HepG2 (cell line): ENCODE data around the gene ATP7B. TPM values are rescaled to one million over a fixed set of nuclear protein-coding genes. Genes with fewer than 3 reads are reported as not detected.

Experiments
- ARNT2 ChIP-seq: sonication (generic); formaldehyde crosslinking; IDR thresholded peaks from 2 replicates; pipeline ENCODE4 v1.8.0; 2022; ENCODE audit warnings: mild to moderate bottlenecking, low read depth, missing genetic modification reagents, moderate library complexity
- ATF1 ChIP-seq: IDR thresholded peaks from 2 replicates; pipeline ENCODE4 v1.6.1; 2016; ENCODE audit warnings: mild to moderate bottlenecking, control low read depth
- CBX1 ChIP-seq: IDR thresholded peaks from one replicate; pipeline ENCODE4 v1.6.1; 2016; ENCODE audit warnings: antibody characterized with exemption, low read depth
- DNMT1 ChIP-seq: sonication (generic); formaldehyde crosslinking; IDR thresholded peaks from 2 replicates; pipeline ENCODE4 v1.5.1; 2020; ENCODE audit warnings: mild to moderate bottlenecking, missing genetic modification reagents
- FOXK2 ChIP-seq: fragments of 450-650 bp; IDR thresholded peaks from 2 replicates; pipeline ENCODE4 v1.6.1; 2016
- KDM5B ChIP-seq: sonication (generic); formaldehyde crosslinking; IDR thresholded peaks from 2 replicates; pipeline ENCODE4 v1.4.0; 2020; ENCODE audit warnings: missing genetic modification reagents, mild to moderate bottlenecking, borderline replicate concordance
- MAZ ChIP-seq, 2 experiments: sonication (generic) in 1 of 2; formaldehyde crosslinking in 1 of 2; IDR thresholded peaks; 2 replicates each; pipeline versions ENCODE4 v1.5.0 to v1.6.1; 2012 to 2020; ENCODE audit warnings: low read depth in 2 of 2, mild to moderate bottlenecking in 2 of 2, borderline replicate concordance in 1 of 2, improper control_type of control experiment in 1 of 2, low read length in 1 of 2, missing genetic modification reagents in 1 of 2, moderate library complexity in 1 of 2
- NR2F1 ChIP-seq, 2 experiments: fragments of 450-650 bp in 1 of 2; formaldehyde crosslinking in 1 of 2; IDR thresholded peaks; 2 replicates each; pipeline versions ENCODE4 v1.5.0 to v1.6.1; 2016 to 2020; ENCODE audit warnings: mild to moderate bottlenecking in 1 of 2, missing compliant biosample characterization in 1 of 2, missing genetic modification reagents in 1 of 2, moderate library complexity in 1 of 2
- POLR2AphosphoS5 ChIP-seq: IDR thresholded peaks from 2 replicates; pipeline ENCODE4 v1.6.1; 2012; ENCODE audit warnings: low read depth, low read length
- RFX1 ChIP-seq: fragments of 450-650 bp; IDR thresholded peaks from 2 replicates; pipeline ENCODE4 v1.6.1; 2017
- SRF ChIP-seq: IDR thresholded peaks from 2 replicates; pipeline ENCODE4 v1.6.1; 2011; ENCODE audit warnings: mild to moderate bottlenecking, low read depth, low read length, moderate library complexity
- TCF12 ChIP-seq, 2 experiments: fragments of 450-650 bp in 1 of 2; sonication (generic) in 1 of 2; formaldehyde crosslinking in 1 of 2; IDR thresholded peaks; 2 replicates each; pipeline versions ENCODE4 v1.6.1 to v1.8.0; 2017 to 2022; ENCODE audit warnings: antibody characterized with exemption in 1 of 2, mild to moderate bottlenecking in 1 of 2, missing genetic modification reagents in 1 of 2, moderate library complexity in 1 of 2
- TIGD3 ChIP-seq: sonication (generic); formaldehyde crosslinking; IDR thresholded peaks from 2 replicates; pipeline ENCODE4 v1.5.1; 2020; ENCODE audit warnings: mild to moderate bottlenecking, missing genetic modification reagents, borderline replicate concordance
- ZBTB7A ChIP-seq: sonication (generic); formaldehyde crosslinking; IDR thresholded peaks from 2 replicates; pipeline ENCODE4 v1.8.0; 2022; ENCODE audit warnings: mild to moderate bottlenecking, missing genetic modification reagents
- ZC3H13 ChIP-seq: sonication (generic); formaldehyde crosslinking; IDR thresholded peaks from 2 replicates; pipeline ENCODE4 v1.8.1; 2023; ENCODE audit warnings: mild to moderate bottlenecking, missing genetic modification reagents, moderate library complexity
- ZEB1 ChIP-seq: IDR thresholded peaks from 2 replicates; pipeline ENCODE4 v1.6.1; 2012; ENCODE audit warnings: mild to moderate bottlenecking, low read depth, inconsistent platforms; ENCODE audit not compliant: insufficient replicate concordance
- ZFP82 ChIP-seq: sonication (generic); formaldehyde crosslinking; IDR thresholded peaks from 2 replicates; pipeline ENCODE4 v1.5.1; 2020; ENCODE audit warnings: mild to moderate bottlenecking, missing genetic modification reagents, borderline replicate concordance
- ZNF17 ChIP-seq: sonication (generic); formaldehyde crosslinking; IDR thresholded peaks from 2 replicates; pipeline ENCODE4 v1.5.0; 2020; ENCODE audit warnings: mild to moderate bottlenecking, missing genetic modification reagents
- ZNF230 ChIP-seq: sonication (generic); formaldehyde crosslinking; IDR thresholded peaks from 2 replicates; pipeline ENCODE4 v1.4.0; 2020; ENCODE audit warnings: mild to moderate bottlenecking, missing genetic modification reagents
- ZNF24 ChIP-seq: fragments of 450-650 bp; IDR thresholded peaks from 2 replicates; pipeline ENCODE4 v1.6.1; 2017; ENCODE audit warnings: antibody characterized with exemption, mild to moderate bottlenecking
- ZNF580 ChIP-seq: IDR thresholded peaks from 2 replicates; pipeline ENCODE4 v1.6.1; 2016; ENCODE audit warnings: low read depth, borderline replicate concordance
- ZNF775 ChIP-seq: sonication (generic); formaldehyde crosslinking; IDR thresholded peaks from 2 replicates; pipeline ENCODE4 v1.4.0; 2020; ENCODE audit warnings: missing genetic modification reagents, mild to moderate bottlenecking, moderate library complexity, borderline replicate concordance
- ZSCAN31 ChIP-seq: sonication (generic); formaldehyde crosslinking; IDR thresholded peaks from 2 replicates; pipeline ENCODE4 v1.5.0; 2020; ENCODE audit warnings: low read depth, mild to moderate bottlenecking, missing genetic modification reagents
- polyA plus RNA-seq, 8 experiments: library from polyadenylated mRNA; depleted of rRNA in 3 of 8; stranded (reverse) in 7 of 8; unstranded in 1 of 8; fragments of >200 nt; fragmentation: Illumina TruSeq in 4 of 8; extraction: Trizol in 4 of 8; gene quantifications; 2 replicates each; pipeline versions ENCODE4 v1.2.1 to v1.2.3, GENCODE V29; 2011 to 2016; ENCODE audit warnings: low read depth in 4 of 8, missing spikeins in 1 of 8, mixed read lengths in 1 of 8; ENCODE audit not compliant: insufficient read depth in 1 of 8
- total RNA-seq, 5 experiments: library from RNA; depleted of rRNA; stranded (reverse); fragments of >200 nt; fragmentation: Illumina TruSeq; extraction: Trizol; gene quantifications; 2 replicates each; pipeline ENCODE4 v1.2.3, GENCODE V29; 2016; ENCODE audit warnings: low read depth in 1 of 5
- TF ChIP-seq, protein P1 (sequence below): fragments of 450-650 bp; IDR thresholded peaks from 2 replicates; pipeline ENCODE4 v1.6.1; 2016
- TF ChIP-seq, protein P2 (sequence below): sonication (generic); formaldehyde crosslinking; IDR thresholded peaks from 2 replicates; pipeline ENCODE4 v1.4.0; 2020; ENCODE audit warnings: low read depth, mild to moderate bottlenecking, missing genetic modification reagents

ATP7B gene
- total and polyA plus RNA-seq, 2 of the 13 experiments (the other 11 are each of a cell fraction or from before 2014, with no cell fraction given), result 31.8 to 57.4 TPM

DNA sequence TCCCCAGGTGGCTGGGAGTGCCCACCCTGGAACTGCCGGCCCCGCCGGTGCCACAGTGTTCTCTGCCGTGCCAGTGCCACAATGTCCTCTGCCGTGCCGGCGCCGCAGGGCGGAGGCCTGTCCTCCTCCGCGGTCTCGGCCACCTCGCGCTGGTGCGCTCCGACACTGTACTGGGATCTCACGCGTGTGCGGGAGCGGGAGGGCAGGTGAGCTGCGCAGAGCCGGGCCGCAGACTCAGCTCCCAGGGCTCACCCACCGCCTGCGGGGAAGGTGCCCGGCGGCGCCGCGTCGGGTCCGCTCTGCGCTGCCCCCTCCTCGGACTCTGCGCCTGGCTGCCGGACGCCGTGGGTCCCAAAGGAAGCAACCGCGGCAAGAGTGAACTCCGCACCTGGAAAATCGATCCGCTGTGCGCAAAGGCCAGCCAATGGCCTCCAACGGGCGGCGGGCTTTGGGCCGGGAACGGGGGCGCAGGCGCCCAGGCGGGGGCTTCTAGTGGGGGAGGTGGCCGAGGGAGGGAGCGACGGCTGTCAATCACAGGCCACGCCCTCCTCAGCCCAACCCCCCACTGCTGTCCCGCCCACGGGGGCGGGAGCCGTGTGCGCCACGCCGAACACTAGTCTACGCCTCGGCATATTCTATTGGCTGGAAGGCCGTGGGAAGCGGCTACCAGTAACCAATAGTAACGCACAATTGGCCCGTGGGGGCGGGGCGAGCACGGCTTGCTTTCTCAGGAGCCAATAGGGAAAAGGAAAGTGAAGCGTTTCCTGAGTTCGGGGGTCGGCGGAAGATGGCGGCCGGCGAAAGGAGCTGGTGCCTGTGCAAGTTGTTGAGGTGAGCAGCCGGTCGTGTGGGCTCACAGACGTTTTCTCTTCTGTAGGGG is 622 bp upstream of the ATP7B start, which contains the start of gene ALG11 (continued):
- TF ChIP-seq, protein P1, sequence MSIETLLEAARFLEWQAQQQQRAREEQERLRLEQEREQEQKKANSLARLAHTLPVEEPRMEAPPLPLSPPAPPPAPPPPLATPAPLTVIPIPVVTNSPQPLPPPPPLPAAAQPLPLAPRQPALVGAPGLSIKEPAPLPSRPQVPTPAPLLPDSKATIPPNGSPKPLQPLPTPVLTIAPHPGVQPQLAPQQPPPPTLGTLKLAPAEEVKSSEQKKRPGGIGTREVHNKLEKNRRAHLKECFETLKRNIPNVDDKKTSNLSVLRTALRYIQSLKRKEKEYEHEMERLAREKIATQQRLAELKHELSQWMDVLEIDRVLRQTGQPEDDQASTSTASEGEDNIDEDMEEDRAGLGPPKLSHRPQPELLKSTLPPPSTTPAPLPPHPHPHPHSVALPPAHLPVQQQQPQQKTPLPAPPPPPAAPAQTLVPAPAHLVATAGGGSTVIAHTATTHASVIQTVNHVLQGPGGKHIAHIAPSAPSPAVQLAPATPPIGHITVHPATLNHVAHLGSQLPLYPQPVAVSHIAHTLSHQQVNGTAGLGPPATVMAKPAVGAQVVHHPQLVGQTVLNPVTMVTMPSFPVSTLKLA, result peak; percentile 45; the same call in 1 of the 2 replicates
- TF ChIP-seq MAZ (IDR thresholded peaks at IDR 0.05; ENCODE audit: borderline replicate concordance, low read depth, low read length), result peak; percentile 98
- TF ChIP-seq MAZ (CRISPR knock-in tag; IDR thresholded peaks at IDR 0.05; ENCODE audit: low read depth), result peak; percentile 98
- peak; percentile 98 for TF ChIP-seq ARNT2
- TF ChIP-seq TIGD3 (CRISPR knock-in tag), result no peak
- no peak for TF ChIP-seq TCF12 (IDR thresholded peaks at IDR 0.05)
- peak; percentile 55; the same call in 1 of the 2 replicates for TF ChIP-seq TCF12 (CRISPR knock-in tag; IDR thresholded peaks at IDR 0.05)
- peak; percentile 80 for TF ChIP-seq ZNF580 (CRISPR knock-in tag)
- peak; percentile 79 for TF ChIP-seq RFX1
- peak; percentile 96 for TF ChIP-seq ZSCAN31
- TF ChIP-seq ZNF24, result no peak
- no peak for TF ChIP-seq DNMT1 (CRISPR knock-in tag)
- TF ChIP-seq NR2F1 (CRISPR knock-in tag; IDR thresholded peaks at IDR 0.05), result no peak
- peak; percentile 83 for TF ChIP-seq ZNF230
- TF ChIP-seq ZNF17 (CRISPR knock-in tag), result no peak
- no peak for TF ChIP-seq SRF
- TF ChIP-seq, protein P2, sequence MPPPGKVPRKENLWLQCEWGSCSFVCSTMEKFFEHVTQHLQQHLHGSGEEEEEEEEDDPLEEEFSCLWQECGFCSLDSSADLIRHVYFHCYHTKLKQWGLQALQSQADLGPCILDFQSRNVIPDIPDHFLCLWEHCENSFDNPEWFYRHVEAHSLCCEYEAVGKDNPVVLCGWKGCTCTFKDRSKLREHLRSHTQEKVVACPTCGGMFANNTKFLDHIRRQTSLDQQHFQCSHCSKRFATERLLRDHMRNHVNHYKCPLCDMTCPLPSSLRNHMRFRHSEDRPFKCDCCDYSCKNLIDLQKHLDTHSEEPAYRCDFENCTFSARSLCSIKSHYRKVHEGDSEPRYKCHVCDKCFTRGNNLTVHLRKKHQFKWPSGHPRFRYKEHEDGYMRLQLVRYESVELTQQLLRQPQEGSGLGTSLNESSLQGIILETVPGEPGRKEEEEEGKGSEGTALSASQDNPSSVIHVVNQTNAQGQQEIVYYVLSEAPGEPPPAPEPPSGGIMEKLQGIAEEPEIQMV (CRISPR knock-in tag), result peak; percentile 98
- TF ChIP-seq POLR2AphosphoS5, result peak; percentile 89
- peak; percentile 83 for TF ChIP-seq ATF1 (CRISPR knock-in tag)
- peak; percentile 50; the same call in 1 of the 2 replicates for TF ChIP-seq ZFP82 (CRISPR knock-in tag)
- TF ChIP-seq ZEB1, result peak; percentile 74
- TF ChIP-seq FOXK2, result no peak
- peak; percentile 61 for TF ChIP-seq CBX1
- TF ChIP-seq ZBTB7A (CRISPR knock-in tag), result peak; percentile 98
- TF ChIP-seq ZC3H13 (CRISPR knock-in tag), result peak; percentile 78; the same call in 1 of the 2 replicates
- peak; percentile 78 for TF ChIP-seq ZNF775 (CRISPR knock-in tag)
- peak; percentile 81 for TF ChIP-seq KDM5B (CRISPR knock-in tag)
